Neural cell (in vitro differentiated cells): ENCODE data around the gene PPFIA1.

Experiments used
- EZH2 ChIP-seq: fragments of 200-600, 300-800 bp; shearing (Covaris generic), sonication (generic); IDR thresholded peaks from 2 replicates; pipeline ENCODE4 v1.6.1; 2014; ENCODE audit warnings: antibody characterized with exemption, low read length, borderline replicate concordance, mild to moderate bottlenecking; ENCODE audit not compliant: insufficient read depth, poor library complexity, severe bottlenecking
- POLR2AphosphoS5 ChIP-seq: IDR thresholded peaks from 2 replicates; pipeline ENCODE4 v1.6.1; 2012
- RAD21 ChIP-seq: fragments of 450-650 bp; conservative IDR thresholded peaks from 2 replicates; pipeline ENCODE4 v1.6.1; 2014; ENCODE audit warnings: antibody characterized with exemption, mild to moderate bottlenecking, moderate library complexity
- TF ChIP-seq, protein P1 (sequence below): fragments of 450-650 bp; IDR thresholded peaks from 2 replicates; pipeline ENCODE4 v1.5.1; 2014; ENCODE audit warnings: antibody characterized with exemption, mild to moderate bottlenecking, moderate library complexity; ENCODE audit not compliant: poor library complexity, severe bottlenecking

DNA sequence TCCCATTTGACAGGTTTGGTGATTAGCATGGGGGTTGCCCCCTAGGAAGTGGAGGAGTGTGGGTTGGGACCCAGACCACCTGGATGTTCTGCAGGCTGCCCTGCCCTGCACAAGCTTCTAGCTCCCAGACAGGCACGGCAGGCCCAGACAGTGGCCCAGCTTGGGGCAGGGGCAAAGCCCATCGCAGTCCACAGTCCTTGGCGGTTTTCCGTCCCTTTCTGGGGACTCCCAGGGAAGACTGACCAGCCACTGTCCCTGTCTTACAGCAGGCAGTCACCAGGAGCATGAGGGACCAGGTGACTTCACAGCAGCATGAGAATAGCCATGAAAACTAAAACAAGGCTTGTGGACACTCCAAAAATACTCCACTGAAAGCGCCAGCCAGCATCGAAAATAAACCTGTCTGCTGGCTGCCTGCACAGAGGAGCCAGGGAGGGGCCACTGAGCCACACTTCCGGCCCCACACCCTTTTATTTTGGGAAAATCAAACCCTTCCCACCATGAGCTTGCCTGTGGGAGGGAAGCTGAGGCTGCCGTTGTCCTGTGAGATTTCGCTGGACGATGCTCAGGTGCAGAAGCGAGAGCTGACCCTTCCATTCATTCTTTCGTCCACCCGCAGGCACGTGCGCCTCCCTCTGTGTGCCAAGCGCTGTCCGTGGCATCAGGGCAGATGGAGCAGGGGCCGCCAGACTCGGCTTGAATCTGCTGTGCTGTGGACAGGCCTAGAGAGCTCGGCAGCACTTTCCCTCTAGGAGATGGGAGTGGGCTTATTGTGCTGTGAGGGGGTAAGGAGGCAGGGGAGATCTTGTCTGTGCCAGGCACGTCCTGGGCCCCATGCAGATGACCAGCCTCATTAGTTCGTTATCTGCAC is 39.4 kb upstream of the PPFIA1 start:
- TF ChIP-seq, protein P1, sequence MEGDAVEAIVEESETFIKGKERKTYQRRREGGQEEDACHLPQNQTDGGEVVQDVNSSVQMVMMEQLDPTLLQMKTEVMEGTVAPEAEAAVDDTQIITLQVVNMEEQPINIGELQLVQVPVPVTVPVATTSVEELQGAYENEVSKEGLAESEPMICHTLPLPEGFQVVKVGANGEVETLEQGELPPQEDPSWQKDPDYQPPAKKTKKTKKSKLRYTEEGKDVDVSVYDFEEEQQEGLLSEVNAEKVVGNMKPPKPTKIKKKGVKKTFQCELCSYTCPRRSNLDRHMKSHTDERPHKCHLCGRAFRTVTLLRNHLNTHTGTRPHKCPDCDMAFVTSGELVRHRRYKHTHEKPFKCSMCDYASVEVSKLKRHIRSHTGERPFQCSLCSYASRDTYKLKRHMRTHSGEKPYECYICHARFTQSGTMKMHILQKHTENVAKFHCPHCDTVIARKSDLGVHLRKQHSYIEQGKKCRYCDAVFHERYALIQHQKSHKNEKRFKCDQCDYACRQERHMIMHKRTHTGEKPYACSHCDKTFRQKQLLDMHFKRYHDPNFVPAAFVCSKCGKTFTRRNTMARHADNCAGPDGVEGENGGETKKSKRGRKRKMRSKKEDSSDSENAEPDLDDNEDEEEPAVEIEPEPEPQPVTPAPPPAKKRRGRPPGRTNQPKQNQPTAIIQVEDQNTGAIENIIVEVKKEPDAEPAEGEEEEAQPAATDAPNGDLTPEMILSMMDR: no peak
- TF ChIP-seq POLR2AphosphoS5 (no peak), EZH2 (no peak), RAD21 (no peak)
